Neutrophil (primary cell): ENCODE data around the gene CD79A.

ENCODE experiments used
- H3K27ac ChIP-seq: fragments of 200-600 bp; sonication (generic); 2 replicates; pipeline ENCODE4 v1.5.1; 2016; ENCODE audit warnings: mild to moderate bottlenecking, moderate library complexity
- H3K27me3 ChIP-seq: fragments of 200-600 bp; sonication (generic); 2 replicates; pipeline ENCODE4 v1.6.0; 2016; ENCODE audit warnings: mild to moderate bottlenecking
- H3K36me3 ChIP-seq: fragments of 200-600 bp; sonication (generic); 2 replicates; pipeline ENCODE4 v1.5.1; 2017
- H3K4me1 ChIP-seq, 2 experiments: fragments of 200-600 bp in 1 of 2; sonication (generic) in 1 of 2; 1 replicate in 1 of 2; 2 replicates in 1 of 2; pipeline versions ENCODE4 v1.5.1 to v1.6.1; 2013 to 2016; ENCODE audit warnings: low read depth in 1 of 2, low read length in 1 of 2, mild to moderate bottlenecking in 1 of 2, moderate library complexity in 1 of 2; ENCODE audit not compliant: control insufficient read depth in 1 of 2, insufficient read depth in 1 of 2
- H3K4me3 ChIP-seq, 2 experiments: fragments of 200-600 bp in 1 of 2; sonication (generic) in 1 of 2; 1 replicate in 1 of 2; 2 replicates in 1 of 2; pipeline ENCODE4 v1.5.1; 2013 to 2016; ENCODE audit warnings: low read depth in 1 of 2, low read length in 1 of 2, mild to moderate bottlenecking in 1 of 2, moderate library complexity in 1 of 2
- H3K9me3 ChIP-seq: fragments of 200-600 bp; sonication (generic); 2 replicates; pipeline ENCODE4 v1.5.1; 2016
- TF ChIP-seq, protein P1 (sequence below): fragments of 200-600 bp; sonication (generic); IDR thresholded peaks from 2 replicates; pipeline ENCODE4 v1.5.1; 2016; ENCODE audit warnings: antibody characterized with exemption

CD79A gene

DNA sequence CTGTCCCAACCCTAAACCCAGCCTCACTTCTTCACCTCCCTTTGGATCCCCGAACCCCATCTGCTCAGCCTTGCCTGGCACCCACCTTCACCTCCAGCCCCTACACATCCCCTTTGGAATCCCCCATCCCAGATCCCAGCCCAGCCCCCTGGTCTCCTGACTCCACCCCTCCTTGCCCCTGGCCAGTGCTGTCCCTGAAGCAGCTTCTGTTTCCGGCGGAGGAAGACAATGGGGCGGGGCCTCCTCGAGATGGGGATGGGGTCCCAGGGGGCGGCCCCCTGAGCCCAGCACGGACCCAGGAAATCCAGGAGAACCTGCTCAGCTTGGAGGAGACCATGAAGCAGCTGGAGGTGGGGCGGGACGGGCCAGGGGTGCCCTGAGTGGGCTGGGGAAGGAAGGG lies 29.2 kb downstream of the CD79A start:
- Histone ChIP-seq H3K4me3 (no peak overlapping the region), H3K9me3 (no peaks in the 10 kb centered on the region), H3K36me3 (peaks cover 83% of the 10 kb centered on the region), H3K4me1 (no peaks in the 10 kb centered on the region), H3K27ac (no peak overlapping the region), H3K27me3 (peaks cover 9% of the 10 kb centered on the region)
- TF ChIP-seq, protein P1, sequence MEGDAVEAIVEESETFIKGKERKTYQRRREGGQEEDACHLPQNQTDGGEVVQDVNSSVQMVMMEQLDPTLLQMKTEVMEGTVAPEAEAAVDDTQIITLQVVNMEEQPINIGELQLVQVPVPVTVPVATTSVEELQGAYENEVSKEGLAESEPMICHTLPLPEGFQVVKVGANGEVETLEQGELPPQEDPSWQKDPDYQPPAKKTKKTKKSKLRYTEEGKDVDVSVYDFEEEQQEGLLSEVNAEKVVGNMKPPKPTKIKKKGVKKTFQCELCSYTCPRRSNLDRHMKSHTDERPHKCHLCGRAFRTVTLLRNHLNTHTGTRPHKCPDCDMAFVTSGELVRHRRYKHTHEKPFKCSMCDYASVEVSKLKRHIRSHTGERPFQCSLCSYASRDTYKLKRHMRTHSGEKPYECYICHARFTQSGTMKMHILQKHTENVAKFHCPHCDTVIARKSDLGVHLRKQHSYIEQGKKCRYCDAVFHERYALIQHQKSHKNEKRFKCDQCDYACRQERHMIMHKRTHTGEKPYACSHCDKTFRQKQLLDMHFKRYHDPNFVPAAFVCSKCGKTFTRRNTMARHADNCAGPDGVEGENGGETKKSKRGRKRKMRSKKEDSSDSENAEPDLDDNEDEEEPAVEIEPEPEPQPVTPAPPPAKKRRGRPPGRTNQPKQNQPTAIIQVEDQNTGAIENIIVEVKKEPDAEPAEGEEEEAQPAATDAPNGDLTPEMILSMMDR = no peak

DNA sequence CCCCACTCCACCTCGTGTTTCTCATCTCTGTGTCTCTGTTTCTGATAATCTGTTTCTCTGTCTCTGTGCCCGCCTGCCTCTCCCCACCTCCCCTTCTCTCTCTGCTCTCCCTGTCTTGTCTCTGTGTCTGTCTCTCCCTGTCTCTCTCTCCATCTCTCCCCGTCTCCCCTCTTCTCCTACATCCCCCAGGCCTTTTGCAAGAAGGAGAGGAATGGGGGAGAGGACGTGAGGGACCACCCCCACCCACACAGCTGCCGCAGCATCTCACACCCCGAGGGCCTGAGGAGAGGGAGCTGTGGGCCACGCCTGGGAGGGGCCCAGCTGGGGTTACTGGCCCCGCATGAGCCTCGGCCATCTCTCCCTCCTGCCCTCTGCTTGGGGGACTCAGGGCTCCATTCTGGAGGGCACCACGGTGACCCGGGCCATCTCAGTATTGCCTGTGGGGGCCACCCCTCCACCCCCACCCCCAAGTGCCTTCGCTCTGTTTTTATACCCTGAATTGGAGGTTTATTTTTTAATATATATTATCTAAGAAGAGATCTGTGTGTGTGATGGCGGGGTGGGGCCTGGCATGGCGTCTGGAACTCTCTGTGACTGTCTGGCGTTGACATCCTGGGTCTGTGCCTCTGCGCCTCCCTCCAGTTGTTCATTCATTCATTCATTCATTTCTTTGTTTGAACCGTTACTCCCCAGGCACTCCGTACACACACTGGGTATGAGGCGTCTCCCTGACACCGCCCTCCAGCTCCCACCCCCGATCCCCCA lies 30.0 kb downstream of the CD79A start:
- Histone ChIP-seq H3K9me3 (no peaks in the 10 kb centered on the region), H3K4me3 (no peak overlapping the region), H3K27me3 (peaks cover 17% of the 10 kb centered on the region), H3K27ac (no peak overlapping the region), H3K36me3 (peaks cover 74% of the 10 kb centered on the region), H3K4me1 (no peaks in the 10 kb centered on the region)
- TF ChIP-seq, protein P1 = no peak

DNA sequence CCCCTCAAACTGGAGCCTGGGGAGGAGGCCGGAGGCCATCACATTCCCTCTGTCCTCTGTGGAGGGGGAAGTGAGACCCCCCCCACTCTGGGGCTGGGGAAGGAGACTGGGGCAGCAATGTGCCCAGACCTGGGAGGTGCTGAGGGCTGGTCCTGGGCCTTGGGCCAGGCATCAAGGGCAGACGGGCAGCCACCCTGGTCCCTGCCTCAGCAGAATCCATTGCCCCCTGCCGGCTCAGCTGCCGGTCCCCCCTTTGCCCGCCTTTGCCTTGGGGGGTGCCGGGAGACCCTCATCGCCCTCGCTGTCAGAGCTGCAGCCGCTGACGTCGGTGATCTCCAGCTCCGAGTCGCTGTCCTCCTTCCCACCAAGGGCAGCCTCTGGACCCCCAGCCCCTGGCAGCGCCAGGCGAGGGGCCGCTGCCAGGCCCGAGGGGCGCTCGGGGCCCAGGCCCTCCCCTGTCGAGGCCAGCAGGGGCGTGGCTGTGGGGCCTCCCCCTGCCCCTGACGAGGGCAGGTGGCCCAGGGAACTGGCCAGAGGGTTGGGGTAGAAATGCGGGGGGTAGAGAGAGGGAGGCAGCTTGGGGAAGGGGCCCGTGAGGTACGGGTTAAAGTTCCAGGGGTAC lies 31.0 kb downstream of the CD79A start:
- peaks cover 27% of the 10 kb centered on the region for H3K27me3 ChIP-seq
- no peaks in the 10 kb centered on the region for H3K9me3 ChIP-seq
- no peak overlapping the region for H3K27ac ChIP-seq
- H3K36me3 ChIP-seq = peaks cover 64% of the 10 kb centered on the region
- no peak overlapping the region for H3K4me3 ChIP-seq
- TF ChIP-seq, protein P1 = no peak
- no peaks in the 10 kb centered on the region for H3K4me1 ChIP-seq

DNA sequence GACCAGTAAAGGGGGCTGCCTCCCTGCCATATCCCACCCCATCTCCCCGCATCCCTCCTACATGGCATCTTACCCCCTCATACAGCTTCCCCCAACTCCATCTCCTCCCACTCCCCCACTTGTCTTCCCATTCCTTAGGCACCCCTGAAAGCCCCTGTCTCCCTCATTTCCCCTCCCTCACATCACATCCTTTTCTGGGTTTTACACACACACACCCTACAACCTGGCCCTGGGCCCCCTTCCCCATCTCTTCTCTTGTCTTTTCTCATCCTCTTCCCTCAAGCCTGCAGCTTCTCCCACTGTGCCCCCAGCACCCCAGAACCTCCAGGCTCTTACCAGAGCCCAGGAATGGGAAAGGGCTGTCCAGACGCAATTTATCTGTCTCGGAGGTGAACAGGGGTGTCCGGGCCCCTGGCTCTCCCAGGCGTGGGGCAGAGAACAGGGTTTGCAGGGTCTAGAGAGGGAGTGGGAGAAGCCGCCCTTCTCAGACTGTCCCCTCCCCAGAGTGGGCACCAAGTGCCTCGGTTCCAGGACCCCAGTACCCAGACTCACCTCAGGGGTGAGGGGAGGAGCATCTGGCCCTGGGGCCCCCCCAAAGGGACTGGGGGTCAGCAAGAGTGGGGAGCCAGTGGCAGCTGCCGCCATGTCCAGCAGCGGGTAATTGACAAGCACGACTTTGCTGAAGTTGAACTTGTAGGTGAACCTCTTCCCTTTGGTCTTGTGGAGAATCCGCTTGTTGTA lies 31.8 kb downstream of the CD79A start:
- Histone ChIP-seq H3K36me3 (peaks cover 57% of the 10 kb centered on the region), H3K4me3 (no peak overlapping the region), H3K9me3 (no peaks in the 10 kb centered on the region), H3K27me3 (peaks cover 35% of the 10 kb centered on the region), H3K27ac (no peak overlapping the region), H3K4me1 (no peaks in the 10 kb centered on the region)
- TF ChIP-seq, protein P1 = no peak

DNA sequence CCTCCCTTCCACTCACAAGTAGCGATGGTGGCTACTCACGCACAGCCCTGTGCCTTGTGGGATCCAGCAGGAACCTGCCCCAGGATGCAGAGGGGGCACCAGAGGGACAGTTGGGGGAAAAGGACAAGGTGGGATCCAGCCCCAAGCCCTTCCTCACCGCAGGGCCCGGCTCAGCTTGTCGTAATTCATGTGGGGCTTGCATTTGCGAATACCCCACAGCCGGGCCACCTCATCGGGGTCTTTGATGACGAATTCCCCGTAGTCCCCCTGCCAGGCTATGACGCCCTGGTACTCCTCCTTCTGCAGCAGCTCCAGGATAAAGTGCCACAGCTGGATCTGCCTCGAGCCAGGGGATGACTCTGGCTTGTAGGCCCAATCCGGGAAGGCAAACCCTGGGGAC lies 32.6 kb downstream of the CD79A start:
- H3K27ac ChIP-seq = no peak overlapping the region
- TF ChIP-seq, protein P1 = no peak

More for the DNA sequence above, 32.6 kb downstream of the CD79A start:
- Histone ChIP-seq H3K27me3 (peaks cover 43% of the 10 kb centered on the region), H3K4me1 (no peaks in the 10 kb centered on the region), H3K4me3 (no peak overlapping the region), H3K9me3 (no peaks in the 10 kb centered on the region), H3K36me3 (peaks cover 48% of the 10 kb centered on the region)
